ENCODE measurements around the gene SEMA4B. TPM values are rescaled to one million over a fixed set of nuclear protein-coding genes. Genes with fewer than 3 reads are reported as not detected.
"Not testable (repeated sequence)": the region's sequence is repeated elsewhere in the genome, so short reads cannot be mapped to it uniquely, and the experiment has no call there.

SEMA4B gene
- total and polyA plus RNA-seq, 11 donors, result 13.8 to 105 (median 21.0) TPM

GRCh38 chr15:90249203-90249863 is 48.2 kb downstream of the SEMA4B start, which contains the start of gene TTLL13:
TSS of gene TTLL13 (plus strand) at chr15:90249556. CDS start at chr15:90250631, 1,075 bp downstream.
- 1 to 2% (median 1%) methylated on average over 19 to 44 of the region's 44 CpGs for WGBS, 4 donors
- H3K4me3 ChIP-seq, result peak within 1 kb of the TSS; percentile 28 to 94 (median 59)
- ATAC-seq, result peak; percentile 91 to 98 (median 96)
- peak in 1 of 2 donors; percentile 59 for TF ChIP-seq POLR2A (IDR thresholded peaks at IDR 0.05)
- TF ChIP-seq CTCF (IDR thresholded peaks at IDR 0.05), result peak in 1 of 12 donors; percentile 4
- H3K4me1 ChIP-seq, result peaks cover 0 to 22% (median 11%) of the 10 kb centered on the region in 12 donors
- intact Hi-C loops (cut with DNase I), result loop anchor here in 1 of 10 donors (1.0 kb wide), 1 partner anchor 15 kb away; the partner anchor contains the start of gene GDPGP1
- no peaks in the 10 kb centered on the region for H3K9me3 ChIP-seq
- no peaks in the 10 kb centered on the region for H3K27me3 ChIP-seq
- H3K36me3 ChIP-seq, result no peaks in the 10 kb centered on the region
- peak within 1 kb of the TSS in 11 of 12 donors; percentile 22 to 81 (median 60) for H3K27ac ChIP-seq
- peak; percentile 90 to 99 (median 97) for DNase-seq

- 76 to 97% (median 85%) methylated on average over 6 to 7 of the region's 7 CpGs for WGBS, 4 donors
- Histone ChIP-seq H3K36me3 (no peaks in the 10 kb centered on the region), H3K9me3 (no peaks in the 10 kb centered on the region), H3K4me1 (no peaks in the 10 kb centered on the region), H3K27me3 (no peaks in the 10 kb centered on the region), H3K27ac (no peak overlapping the region), H3K4me3 (no peak overlapping the region)
- no peak for ATAC-seq
- DNase-seq, result no peak
- no peak for TF ChIP-seq POLR2A (IDR thresholded peaks at IDR 0.05)
- TF ChIP-seq CTCF (IDR thresholded peaks at IDR 0.05), result no peak
- intact Hi-C loops (cut with DNase I), result no loop called here
Observed at GRCh38 chr15:90257776-90258175, 56.6 kb downstream of the SEMA4B start.

GRCh38 chr15:90259524-90259923 is 58.4 kb downstream of the SEMA4B start:
- no peak for DNase-seq
- no peak overlapping the region for H3K27ac ChIP-seq
- no peak for TF ChIP-seq POLR2A (IDR thresholded peaks at IDR 0.05)
- TF ChIP-seq CTCF (IDR thresholded peaks at IDR 0.05), result no peak
- H3K4me3 ChIP-seq, result no peak overlapping the region
- H3K9me3 ChIP-seq, result no peaks in the 10 kb centered on the region
- no peaks in the 10 kb centered on the region for H3K36me3 ChIP-seq
- 89 to 91% (median 89%) methylated on average over 5 of the region's 5 CpGs for WGBS, 4 donors
- ATAC-seq, result no peak
- H3K4me1 ChIP-seq, result peaks cover 0 to 6% (median 4%) of the 10 kb centered on the region in 12 donors
- intact Hi-C loops (cut with DNase I), result no loop called here
- no peaks in the 10 kb centered on the region for H3K27me3 ChIP-seq

- H3K36me3 ChIP-seq; ATAC-seq; intact Hi-C loops (cut with DNase I); H3K27me3 ChIP-seq; DNase-seq; H3K9me3 ChIP-seq; H3K4me3 ChIP-seq; H3K27ac ChIP-seq: not testable (repeated sequence)
- H3K4me1 ChIP-seq, result peaks cover 0 to 13% (median 8%) of the 10 kb centered on the region in 12 donors
- WGBS, 4 donors, result 79 to 85% (median 81%) methylated on average over 6 of the region's 6 CpGs
Observed at GRCh38 chr15:90260731-90261130, 59.6 kb downstream of the SEMA4B start.
